Muscle of leg (tissue), 11 donors: Measurements from ENCODE around the gene GAS7. TPM values are rescaled to one million over a fixed set of nuclear protein-coding genes. Genes with fewer than 3 reads are reported as not detected.
"Not testable (repeated sequence)": the region's sequence is repeated elsewhere in the genome, so short reads cannot be mapped to it uniquely, and the experiment has no call there.

Experiments
- DNase-seq: peaks from one replicate; pipeline ENCODE4 v3.0.0; 2013
- H3K27ac ChIP-seq: one replicate; pipeline ENCODE4 v1.5.1; 2013; ENCODE audit warnings: mild to moderate bottlenecking, low read length, control low read depth
- H3K27me3 ChIP-seq: one replicate; pipeline ENCODE4 v1.6.1; 2013; ENCODE audit warnings: low read length; ENCODE audit not compliant: control insufficient read depth, insufficient read depth
- H3K36me3 ChIP-seq: one replicate; pipeline ENCODE4 v1.6.1; 2013; ENCODE audit warnings: low read length; ENCODE audit not compliant: control insufficient read depth, insufficient read depth
- H3K4me1 ChIP-seq: one replicate; pipeline ENCODE4 v1.6.1; 2013; ENCODE audit warnings: low read length; ENCODE audit not compliant: control insufficient read depth, insufficient read depth
- H3K4me3 ChIP-seq: one replicate; pipeline ENCODE4 v1.5.1; 2013; ENCODE audit warnings: low read length, control low read depth
- H3K9me3 ChIP-seq: replicated peaks from 2 replicates; pipeline ENCODE4 v1.6.1; 2013; ENCODE audit warnings: low read depth, low read length; ENCODE audit not compliant: control insufficient read depth
- WGBS: methylation state at CpG from one replicate; pipeline ENCODE4 v1.1.5; 2013; ENCODE audit warnings: missing lambda C conversion rate; ENCODE audit not compliant: insufficient coverage; 5-methylcytosine and 5-hydroxymethylcytosine counted together
- polyA plus RNA-seq, 8 donors: library from polyadenylated mRNA; unstranded; fragments of 120-200 nt; gene quantifications; one replicate each; pipeline versions ENCODE4 v1.2.1 to v1.2.3, GENCODE V29; 2013; ENCODE audit warnings: inconsistent platforms in 1 of 8, low replicate concordance in 1 of 8; ENCODE audit not compliant: insufficient read length in 8 of 8, insufficient read depth in 1 of 8
- total RNA-seq: library from RNA; stranded (reverse); fragments of 120-200 nt; gene quantifications from one replicate; pipeline ENCODE4 v1.2.4, GENCODE V29; 2013

Gene GAS7
- total and polyA plus RNA-seq, 9 donors = 33.3 to 68.9 (median 45.9) TPM

DNA sequence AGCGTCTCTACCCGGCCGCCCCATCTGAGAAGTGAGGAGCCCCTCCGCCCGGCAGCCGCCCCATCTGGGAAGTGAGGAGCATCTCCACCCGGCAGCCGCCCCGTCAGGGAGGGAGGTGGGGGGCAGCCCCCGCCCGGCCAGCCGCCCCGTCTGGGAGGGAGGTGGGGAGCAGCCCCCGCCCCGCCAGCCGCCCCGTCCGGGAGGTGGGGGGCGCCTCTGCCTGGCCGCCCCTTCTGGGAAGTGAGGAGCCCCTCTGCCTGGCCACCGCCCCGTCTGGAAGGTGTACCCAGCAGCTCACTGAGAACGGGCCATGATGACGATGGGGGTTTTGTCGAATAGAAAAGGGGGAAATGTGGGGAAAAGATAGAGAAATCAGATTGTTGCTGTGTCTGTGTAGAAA lies 140.9 kb downstream of the GAS7 start:
- not testable (repeated sequence) for H3K27ac ChIP-seq, DNase-seq, H3K9me3 ChIP-seq, H3K4me3 ChIP-seq, H3K27me3 ChIP-seq, H3K36me3 ChIP-seq
- WGBS = no CpG with 5 or more reads among the region's 25 CpGs
- H3K4me1 ChIP-seq = peaks cover 66% of the 10 kb centered on the region

DNA sequence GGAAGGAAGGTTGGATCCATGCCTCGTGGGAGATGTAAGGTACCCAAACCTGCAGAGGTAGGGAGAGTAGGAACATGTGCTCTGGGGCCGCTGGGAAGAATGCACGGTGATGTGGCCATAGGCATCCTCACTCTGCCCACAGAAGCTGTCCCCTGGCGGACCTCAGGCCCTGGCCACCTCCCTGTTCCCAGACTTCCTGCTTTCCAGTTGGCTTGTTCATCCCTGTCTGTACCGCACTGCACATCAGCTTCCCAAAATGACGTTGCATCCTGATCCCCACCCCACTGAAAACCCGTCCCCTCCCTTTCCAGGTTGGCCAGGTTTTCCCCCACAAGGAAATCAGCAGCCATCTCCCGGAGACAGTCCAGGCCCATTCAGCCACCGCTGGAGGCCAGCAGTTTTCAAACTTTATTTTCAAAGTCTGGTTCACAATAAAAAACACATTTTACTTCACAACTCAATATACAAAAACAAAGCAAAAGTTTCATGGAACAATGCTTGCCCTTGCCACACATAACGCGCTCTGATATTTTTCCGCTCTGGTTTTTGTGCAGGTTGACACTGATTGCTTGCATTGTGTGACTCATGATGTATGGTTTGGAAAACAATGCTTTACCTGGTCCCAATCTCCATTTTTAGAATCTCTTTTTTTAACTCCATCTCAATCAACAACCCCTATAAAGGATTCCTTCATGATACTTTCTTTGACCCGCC lies 143.0 kb downstream of the GAS7 start:
- no peak overlapping the region for H3K4me3 ChIP-seq
- H3K27me3 ChIP-seq = no peaks in the 10 kb centered on the region
- DNase-seq = peak; percentile 73
- no peaks in the 10 kb centered on the region for H3K9me3 ChIP-seq
- peaks cover 65% of the 10 kb centered on the region for H3K4me1 ChIP-seq
- H3K27ac ChIP-seq = peak overlapping the region; percentile 66
- WGBS = 62% methylated on average over 9 of the region's 13 CpGs
- no peaks in the 10 kb centered on the region for H3K36me3 ChIP-seq

DNA sequence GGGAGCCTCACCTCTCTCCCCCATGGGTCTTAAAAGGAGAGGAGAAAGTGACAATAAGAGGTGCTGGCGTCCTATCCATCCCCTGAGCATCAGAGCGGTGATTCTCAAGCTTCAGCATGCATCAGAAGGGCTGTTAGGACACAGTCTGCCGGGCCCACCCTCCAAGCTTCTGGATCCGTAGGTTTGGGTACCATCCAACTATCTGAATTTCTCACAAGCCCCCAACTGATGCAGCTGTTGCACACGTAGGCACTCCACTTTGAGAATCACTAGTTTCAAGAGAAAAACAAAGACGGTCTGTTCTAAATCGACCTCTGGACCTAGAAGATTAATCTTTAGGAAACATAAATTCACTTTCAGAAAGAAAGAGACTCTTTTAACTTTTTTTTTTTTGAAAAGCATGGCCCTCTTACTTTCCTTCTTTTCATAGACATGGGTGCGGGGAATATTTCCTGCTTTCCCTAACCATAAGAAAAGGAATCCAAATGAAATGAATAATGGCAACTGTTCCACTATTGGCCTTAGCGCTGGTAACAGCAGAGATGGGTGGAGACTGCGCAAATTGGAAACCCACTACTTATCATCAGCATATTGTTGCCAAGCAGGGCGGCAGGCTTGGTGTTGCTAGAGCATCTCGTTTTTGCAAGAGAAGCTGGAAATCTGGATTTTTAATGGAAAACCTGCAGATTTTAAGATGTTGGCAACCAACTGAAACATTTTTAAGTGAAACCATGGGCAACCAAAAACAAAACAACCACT lies 144.4 kb downstream of the GAS7 start:
- DNase-seq = peak; percentile 84
- Histone ChIP-seq H3K27me3 (no peaks in the 10 kb centered on the region), H3K36me3 (no peaks in the 10 kb centered on the region), H3K4me3 (no peak overlapping the region), H3K9me3 (no peaks in the 10 kb centered on the region), H3K27ac (peak overlapping the region; percentile 66), H3K4me1 (peaks cover 56% of the 10 kb centered on the region)
- WGBS = 30% methylated on average over 3 of the region's 12 CpGs

- Histone ChIP-seq H3K9me3 (no peaks in the 10 kb centered on the region), H3K27ac (peak overlapping the region; percentile 42), H3K4me1 (peaks cover 53% of the 10 kb centered on the region), H3K4me3 (no peak overlapping the region), H3K27me3 (no peaks in the 10 kb centered on the region), H3K36me3 (no peaks in the 10 kb centered on the region)
- DNase-seq = no peak
- 87% methylated on average over 8 of the region's 15 CpGs for WGBS
Measured at GRCh38 chr17:10052106-10052813, 146.1 kb downstream of the GAS7 start.

- Histone ChIP-seq H3K36me3 (no peaks in the 10 kb centered on the region), H3K27ac (peak overlapping the region; percentile 94), H3K4me3 (no peak overlapping the region), H3K9me3 (no peaks in the 10 kb centered on the region), H3K4me1 (peaks cover 53% of the 10 kb centered on the region), H3K27me3 (no peaks in the 10 kb centered on the region)
- 71% methylated on average over 6 of the region's 8 CpGs for WGBS
- peak; percentile 22 for DNase-seq
Measured at GRCh38 chr17:10051112-10051511, 147.3 kb downstream of the GAS7 start.

DNA sequence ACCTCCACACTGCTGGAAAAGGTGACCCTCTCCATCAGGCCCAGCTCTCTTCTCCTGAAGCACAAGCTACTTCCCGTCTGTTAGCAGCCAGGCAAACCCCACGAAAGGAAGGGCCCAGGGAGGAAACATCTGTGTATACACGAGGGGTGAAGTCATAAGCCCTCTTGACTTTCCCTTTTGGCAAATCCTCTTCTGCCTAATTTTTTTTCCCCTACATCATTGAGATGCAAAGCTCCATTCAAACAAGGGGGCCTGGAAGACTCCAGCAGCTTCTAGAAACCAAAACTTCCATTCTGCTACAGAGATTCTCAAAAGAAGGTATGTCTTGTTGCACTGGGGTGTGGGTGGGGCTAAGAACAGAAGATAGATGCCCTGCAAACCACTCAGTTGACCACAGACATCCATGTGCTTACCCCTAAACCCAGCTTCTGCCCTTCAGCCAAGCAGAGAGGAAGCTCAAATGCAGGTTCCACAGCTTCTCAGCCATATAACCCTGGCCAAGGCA lies 147.8 kb downstream of the GAS7 start:
- peak; percentile 96 for DNase-seq

GRCh38 chr17:10048629-10049350 lies 149.6 kb downstream of the GAS7 start:
- Histone ChIP-seq H3K27ac (peak overlapping the region; percentile 78), H3K9me3 (no peaks in the 10 kb centered on the region), H3K4me1 (peaks cover 41% of the 10 kb centered on the region), H3K36me3 (no peaks in the 10 kb centered on the region), H3K4me3 (no peak overlapping the region), H3K27me3 (no peaks in the 10 kb centered on the region)
- 82% methylated on average over 6 of the region's 7 CpGs for WGBS
- peak; percentile 62 for DNase-seq

More for the DNA sequence above, 147.8 kb downstream of the GAS7 start:
- H3K4me3 ChIP-seq = no peak overlapping the region
- peaks cover 55% of the 10 kb centered on the region for H3K4me1 ChIP-seq
- WGBS = no CpG with 5 or more reads among the region's 3 CpGs
- H3K36me3 ChIP-seq = no peaks in the 10 kb centered on the region
- peak overlapping the region; percentile 94 for H3K27ac ChIP-seq
- H3K9me3 ChIP-seq = no peaks in the 10 kb centered on the region
- H3K27me3 ChIP-seq = no peaks in the 10 kb centered on the region

GRCh38 chr17:10046786-10047785 lies 151.3 kb downstream of the GAS7 start:
- 82% methylated on average over 11 of the region's 13 CpGs for WGBS
- H3K27ac ChIP-seq = peak overlapping the region; percentile 21
- H3K4me3 ChIP-seq = no peak overlapping the region
- no peaks in the 10 kb centered on the region for H3K27me3 ChIP-seq
- H3K4me1 ChIP-seq = peaks cover 27% of the 10 kb centered on the region
- H3K36me3 ChIP-seq = no peaks in the 10 kb centered on the region
- no peaks in the 10 kb centered on the region for H3K9me3 ChIP-seq
- DNase-seq = peak; percentile 22
